Prostate gland (tissue), 2 donors: Measurements from ENCODE around the gene CDH8. TPM values are rescaled to one million over a fixed set of nuclear protein-coding genes. Genes with fewer than 3 reads are reported as not detected.

ENCODE experiments used
- DNase-seq: peaks from one replicate; pipeline ENCODE4 v3.0.0-alpha.2; 2019; ENCODE audit warnings: low spot score
- H3K27ac ChIP-seq, 2 donors: fragments of 200-600 bp; sonication (generic); 2 replicates each; pipeline ENCODE4 v1.5.1; 2017 to 2019
- H3K27me3 ChIP-seq: fragments of 200-600 bp; sonication (generic); replicated peaks from 2 replicates; pipeline ENCODE4 v1.5.1; 2019; ENCODE audit not compliant: insufficient read depth
- H3K36me3 ChIP-seq, 2 donors: fragments of 200-600 bp; sonication (generic); 1 replicate in 1 of 2; 2 replicates in 1 of 2; pipeline versions ENCODE4 v1.5.1 to v1.8.1; 2017 to 2019
- H3K4me1 ChIP-seq: fragments of 200-600 bp; sonication (generic); replicated peaks from 2 replicates; pipeline ENCODE4 v1.5.1; 2019
- H3K4me3 ChIP-seq, 2 donors: fragments of 200-600 bp; sonication (generic); 2 replicates each; pipeline ENCODE4 v1.5.1; 2017 to 2019
- H3K9me3 ChIP-seq: fragments of 200-600 bp; sonication (generic); 2 replicates; pipeline ENCODE4 v1.5.1; 2017
- POLR2A ChIP-seq: fragments of 450-650 bp; IDR thresholded peaks from one replicate; pipeline ENCODE4 v1.6.1; 2016; ENCODE audit warnings: antibody characterized with exemption, mild to moderate bottlenecking
- POLR2AphosphoS5 ChIP-seq: sonication (generic); formaldehyde crosslinking; IDR thresholded peaks from one replicate; pipeline ENCODE4 v1.6.1; 2017; ENCODE audit warnings: antibody characterized with exemption
- WGBS: methylation state at CpG from one replicate; pipeline ENCODE4 v1.1.5; 2018; 5-methylcytosine and 5-hydroxymethylcytosine counted together
- intact Hi-C: fragments of 100-400 bp; cut with DNase I; formaldehyde crosslinking; loops from one replicate; pipeline ENCODE4 v1.14.2; 2022
- total RNA-seq, 2 donors: library from RNA; depleted of rRNA; stranded (reverse); fragments of >200 nt; gene quantifications; one replicate each; pipeline ENCODE4 v1.1.0, GENCODE V29; 2016
- TF ChIP-seq, protein P1 (sequence below), 4 experiments: fragments of 200-600 bp in 2 of 4; fragments of 450-650 bp in 2 of 4; sonication (generic) in 2 of 4; IDR thresholded peaks; 1 replicate in 3 of 4; 2 replicates in 1 of 4; pipeline ENCODE4 v1.5.1; 2016 to 2019; ENCODE audit warnings: antibody characterized with exemption in 4 of 4, mild to moderate bottlenecking in 2 of 4, moderate library complexity in 2 of 4

CDH8 gene
- total RNA-seq, 2 donors from 2014 or later, result 1.0 to 3.1 TPM

DNA sequence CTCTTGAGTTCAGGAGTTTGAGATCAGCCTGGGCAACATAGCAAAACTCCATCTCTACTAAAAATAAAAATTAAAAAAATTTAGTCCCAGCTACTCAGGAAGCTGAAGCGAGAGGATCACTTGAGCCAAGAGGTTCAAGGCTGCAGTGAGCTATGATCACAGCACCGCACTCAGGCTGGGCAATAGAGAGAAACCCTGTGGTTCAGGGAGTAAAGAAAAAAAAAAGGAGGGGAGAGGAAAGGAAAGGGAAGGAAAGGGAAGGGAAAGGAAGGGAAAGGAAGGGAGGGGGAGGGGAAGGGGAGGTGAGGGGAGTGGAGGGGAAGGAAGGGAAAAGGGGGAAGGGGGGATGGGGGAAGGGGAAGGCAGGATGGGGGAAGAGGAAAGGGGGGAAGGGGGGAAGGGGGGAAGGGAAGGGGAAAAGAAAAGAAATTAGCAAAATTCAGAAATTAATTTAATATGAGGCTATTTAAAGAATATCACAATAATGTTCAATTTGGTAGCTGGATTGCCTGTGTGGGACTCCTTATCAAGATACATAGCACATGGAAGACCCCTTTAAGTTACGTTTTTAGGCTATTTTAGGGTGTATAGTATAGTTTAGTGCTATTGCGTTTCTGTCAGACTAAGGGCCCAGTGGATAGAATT, 424.3 kb downstream of the CDH8 start:
- H3K4me3 ChIP-seq, result no peak overlapping the region
- no peak overlapping the region for H3K27ac ChIP-seq
- no peaks in the 10 kb centered on the region for H3K4me1 ChIP-seq
- intact Hi-C loops, result no loop called here
- no peaks in the 10 kb centered on the region for H3K36me3 ChIP-seq
- DNase-seq, result no peak
- WGBS, result 92% methylated on average over 4 of the region's 4 CpGs
- no peaks in the 10 kb centered on the region for H3K27me3 ChIP-seq
- H3K9me3 ChIP-seq, result no peaks in the 10 kb centered on the region
- TF ChIP-seq, protein P1, sequence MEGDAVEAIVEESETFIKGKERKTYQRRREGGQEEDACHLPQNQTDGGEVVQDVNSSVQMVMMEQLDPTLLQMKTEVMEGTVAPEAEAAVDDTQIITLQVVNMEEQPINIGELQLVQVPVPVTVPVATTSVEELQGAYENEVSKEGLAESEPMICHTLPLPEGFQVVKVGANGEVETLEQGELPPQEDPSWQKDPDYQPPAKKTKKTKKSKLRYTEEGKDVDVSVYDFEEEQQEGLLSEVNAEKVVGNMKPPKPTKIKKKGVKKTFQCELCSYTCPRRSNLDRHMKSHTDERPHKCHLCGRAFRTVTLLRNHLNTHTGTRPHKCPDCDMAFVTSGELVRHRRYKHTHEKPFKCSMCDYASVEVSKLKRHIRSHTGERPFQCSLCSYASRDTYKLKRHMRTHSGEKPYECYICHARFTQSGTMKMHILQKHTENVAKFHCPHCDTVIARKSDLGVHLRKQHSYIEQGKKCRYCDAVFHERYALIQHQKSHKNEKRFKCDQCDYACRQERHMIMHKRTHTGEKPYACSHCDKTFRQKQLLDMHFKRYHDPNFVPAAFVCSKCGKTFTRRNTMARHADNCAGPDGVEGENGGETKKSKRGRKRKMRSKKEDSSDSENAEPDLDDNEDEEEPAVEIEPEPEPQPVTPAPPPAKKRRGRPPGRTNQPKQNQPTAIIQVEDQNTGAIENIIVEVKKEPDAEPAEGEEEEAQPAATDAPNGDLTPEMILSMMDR (IDR thresholded peaks at IDR 0.05), result no peak
- TF ChIP-seq POLR2AphosphoS5, result no peak
- no peak for TF ChIP-seq POLR2A

DNA sequence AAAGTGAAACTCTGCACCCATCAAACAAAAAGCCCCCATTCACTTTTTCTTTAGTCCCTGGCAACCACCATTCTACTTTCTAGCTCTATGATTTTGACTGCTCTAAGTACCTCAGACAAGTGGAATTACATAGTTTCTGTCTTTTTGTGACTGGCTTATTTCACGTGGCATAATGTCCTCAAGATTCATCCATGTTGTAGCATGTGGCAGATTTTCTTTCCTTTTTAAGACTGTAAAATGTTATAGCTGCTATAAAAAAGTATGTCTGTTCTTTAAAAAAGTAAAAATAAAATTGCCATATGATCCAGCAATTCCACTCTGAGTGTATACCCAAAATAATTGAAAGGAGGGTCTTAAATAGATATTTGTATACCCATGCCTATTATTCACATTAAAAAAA, 429.7 kb downstream of the CDH8 start:
- TF ChIP-seq POLR2AphosphoS5 (no peak), POLR2A (no peak)
- TF ChIP-seq, protein P1 (IDR thresholded peaks at IDR 0.05), result no peak
- no peaks in the 10 kb centered on the region for H3K36me3 ChIP-seq
- WGBS, result 60% methylated on average over 1 of the region's 1 CpG
- no peaks in the 10 kb centered on the region for H3K27me3 ChIP-seq
- intact Hi-C loops, result no loop called here
- H3K27ac ChIP-seq, result no peak overlapping the region
- no peaks in the 10 kb centered on the region for H3K4me1 ChIP-seq
- no peaks in the 10 kb centered on the region for H3K9me3 ChIP-seq
- no peak for DNase-seq
- no peak overlapping the region for H3K4me3 ChIP-seq
